Keratinocyte (primary cell): ENCODE data around the gene HOXD13. TPM values are rescaled to one million over a fixed set of nuclear protein-coding genes. Genes with fewer than 3 reads are reported as not detected.

Source experiments
- DNase-seq: peaks from one replicate; pipeline ENCODE4 v3.0.0-alpha.2; 2011; ENCODE audit warnings: low read depth, missing footprints, low spot score
- FAIRE-seq: peaks from 2 replicates; lab custom pipeline; 2011; peaks lifted over from hg19 to GRCh38; lab: Jason Lieb, UNC
- H2AFZ ChIP-seq: 2 replicates; pipeline ENCODE4 v1.6.0; 2012; ENCODE audit warnings: low read length, control low read depth, inconsistent platforms; ENCODE audit not compliant: control insufficient read depth
- H3K27ac ChIP-seq: 2 replicates; pipeline ENCODE4 v1.5.1; 2011; ENCODE audit warnings: low read length; ENCODE audit not compliant: control insufficient read depth, insufficient read depth
- H3K27me3 ChIP-seq: 3 replicates; pipeline ENCODE4 v1.6.0; 2011; ENCODE audit warnings: low read length; ENCODE audit not compliant: control insufficient read depth, insufficient read depth; ENCODE audit errors: extremely low read depth
- H3K36me3 ChIP-seq, 2 experiments: 2 replicates in 1 of 2; 3 replicates in 1 of 2; pipeline ENCODE4 v1.5.1; 2011; ENCODE audit warnings: low read length in 2 of 2, mild to moderate bottlenecking in 1 of 2; ENCODE audit not compliant: control insufficient read depth in 2 of 2, insufficient read depth in 2 of 2; ENCODE audit errors: extremely low read depth in 1 of 2
- H3K4me1 ChIP-seq: 3 replicates; pipeline ENCODE4 v1.5.1; 2011; ENCODE audit warnings: low read length; ENCODE audit not compliant: control insufficient read depth, insufficient read depth; ENCODE audit errors: extremely low read depth
- H3K4me2 ChIP-seq: 3 replicates; pipeline ENCODE4 v1.6.0; 2011; ENCODE audit warnings: low read depth, low read length; ENCODE audit not compliant: control insufficient read depth, insufficient read depth; ENCODE audit errors: extremely low read depth
- H3K4me3 ChIP-seq, 3 experiments: fragments of 200-600 bp in 1 of 3; sonication (generic) in 1 of 3; 2 replicates in 2 of 3; 3 replicates in 1 of 3; pipeline ENCODE4 v1.5.1; 2011 to 2016; ENCODE audit warnings: low read length in 3 of 3, mild to moderate bottlenecking in 3 of 3, control low read depth in 2 of 3, inconsistent platforms in 1 of 3, low read depth in 1 of 3, mixed read lengths in 1 of 3, mixed run types in 1 of 3, moderate library complexity in 1 of 3; ENCODE audit not compliant: control insufficient read depth in 2 of 3, insufficient read depth in 2 of 3; ENCODE audit errors: extremely low read depth in 1 of 3
- H3K79me2 ChIP-seq: 2 replicates; pipeline ENCODE4 v1.6.0; 2012; ENCODE audit warnings: low read length; ENCODE audit not compliant: control insufficient read depth, insufficient read depth
- H3K9ac ChIP-seq: 3 replicates; pipeline ENCODE4 v1.6.0; 2011; ENCODE audit warnings: low read length; ENCODE audit not compliant: control insufficient read depth, insufficient read depth; ENCODE audit errors: extremely low read depth
- H3K9me1 ChIP-seq: 3 replicates; pipeline ENCODE4 v1.6.0; 2011; ENCODE audit warnings: low read length; ENCODE audit not compliant: control insufficient read depth, insufficient read depth; ENCODE audit errors: extremely low read depth
- H3K9me3 ChIP-seq: 2 replicates; pipeline ENCODE4 v1.5.1; 2012; ENCODE audit warnings: low read depth, low read length; ENCODE audit not compliant: control insufficient read depth
- H4K20me1 ChIP-seq: 3 replicates; pipeline ENCODE4 v1.6.0; 2011; ENCODE audit warnings: low read length; ENCODE audit not compliant: control insufficient read depth, insufficient read depth; ENCODE audit errors: extremely low read depth
- EZH2 ChIP-seq: IDR thresholded peaks from one replicate; pipeline ENCODE4 v1.6.1; 2012; ENCODE audit warnings: inconsistent platforms, mild to moderate bottlenecking, low read length, moderate library complexity
- dilution Hi-C: fragments of 300-500 bp; cut with MboI; formaldehyde crosslinking; loops from one replicate; pipeline ENCODE4 v1.7.0; 2020; ENCODE audit warnings: low sequenced_read_pairs; ENCODE audit not compliant: extremely low pct_ligation_motif_present
- polyA plus RNA-seq, 5 experiments: library from polyadenylated mRNA; depleted of rRNA in 3 of 5; stranded (reverse) in 3 of 5; stranded (forward) in 1 of 5; unstranded in 1 of 5; fragments of >200 nt; gene quantifications; 1 replicate in 1 of 5; 2 replicates in 3 of 5; 3 replicates in 1 of 5; pipeline versions ENCODE4 v1.2.1 to v1.2.3, GENCODE V29; 2011 to 2012; ENCODE audit warnings: missing spikeins in 2 of 5, low read depth in 1 of 5, low replicate concordance in 1 of 5
- TF ChIP-seq, protein P1 (sequence below), 3 experiments: IDR thresholded peaks in 1 of 3; conservative IDR thresholded peaks in 1 of 3; optimal IDR thresholded peaks in 1 of 3; 2 replicates in 2 of 3; 3 replicates in 1 of 3; pipeline versions ENCODE3 to v1.5.1; 2011; ENCODE audit warnings: low read length in 3 of 3, mild to moderate bottlenecking in 3 of 3, moderate library complexity in 2 of 3, control low read depth in 1 of 3, inconsistent platforms in 1 of 3; ENCODE audit not compliant: insufficient read depth in 2 of 3; ENCODE audit errors: extremely low read depth in 1 of 3

Gene HOXD13
- polyA plus RNA-seq, 1 donor (not counting 4 experiments of a cell fraction or from before 2014, with no cell fraction given): not detected

DNA sequence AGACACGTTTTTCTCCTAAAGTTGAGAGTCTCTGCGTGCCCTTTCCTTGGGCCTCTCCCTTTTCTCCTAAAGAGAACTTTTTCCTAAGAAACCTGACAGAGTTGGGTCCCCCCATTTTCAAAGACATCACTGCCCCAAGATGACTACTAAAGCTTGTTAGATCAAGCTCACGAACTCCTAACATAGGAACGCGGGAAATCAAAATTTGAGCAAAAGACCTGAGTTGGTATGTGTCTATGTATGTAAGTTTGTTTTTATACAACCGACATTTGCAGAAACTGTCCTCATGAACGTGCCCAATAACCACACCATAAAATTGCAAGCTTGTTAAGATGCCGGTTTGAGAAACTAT, 1.4 kb downstream of the HOXD13 start:
- peaks cover 2% of the 10 kb centered on the region for H3K4me1 ChIP-seq
- H3K9me3 ChIP-seq: peaks cover 2% of the 10 kb centered on the region
- H3K79me2 ChIP-seq: no peaks in the 10 kb centered on the region
- dilution Hi-C loops: no loop called here
- peaks cover 3% of the 10 kb centered on the region for H4K20me1 ChIP-seq
- no peak overlapping the region for H3K4me3 ChIP-seq
- no peaks in the 10 kb centered on the region for H3K9me1 ChIP-seq
- no peak for FAIRE-seq
- H3K36me3 ChIP-seq: no peaks in the 10 kb centered on the region
- no peak overlapping the region for H3K9ac ChIP-seq
- H3K27me3 ChIP-seq: peaks cover 100% of the 10 kb centered on the region
- H3K4me2 ChIP-seq: no peak overlapping the region
- TF ChIP-seq EZH2: no peak
- TF ChIP-seq, protein P1, sequence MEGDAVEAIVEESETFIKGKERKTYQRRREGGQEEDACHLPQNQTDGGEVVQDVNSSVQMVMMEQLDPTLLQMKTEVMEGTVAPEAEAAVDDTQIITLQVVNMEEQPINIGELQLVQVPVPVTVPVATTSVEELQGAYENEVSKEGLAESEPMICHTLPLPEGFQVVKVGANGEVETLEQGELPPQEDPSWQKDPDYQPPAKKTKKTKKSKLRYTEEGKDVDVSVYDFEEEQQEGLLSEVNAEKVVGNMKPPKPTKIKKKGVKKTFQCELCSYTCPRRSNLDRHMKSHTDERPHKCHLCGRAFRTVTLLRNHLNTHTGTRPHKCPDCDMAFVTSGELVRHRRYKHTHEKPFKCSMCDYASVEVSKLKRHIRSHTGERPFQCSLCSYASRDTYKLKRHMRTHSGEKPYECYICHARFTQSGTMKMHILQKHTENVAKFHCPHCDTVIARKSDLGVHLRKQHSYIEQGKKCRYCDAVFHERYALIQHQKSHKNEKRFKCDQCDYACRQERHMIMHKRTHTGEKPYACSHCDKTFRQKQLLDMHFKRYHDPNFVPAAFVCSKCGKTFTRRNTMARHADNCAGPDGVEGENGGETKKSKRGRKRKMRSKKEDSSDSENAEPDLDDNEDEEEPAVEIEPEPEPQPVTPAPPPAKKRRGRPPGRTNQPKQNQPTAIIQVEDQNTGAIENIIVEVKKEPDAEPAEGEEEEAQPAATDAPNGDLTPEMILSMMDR (optimal IDR thresholded peaks at IDR 0.05 in 1 of 3, IDR thresholded peaks at IDR 0.05 in 1 of 3, conservative IDR thresholded peaks at IDR 0.05 in 1 of 3; ENCODE audit: extremely low read depth in 1 of 3, insufficient read depth in 2 of 3, low read length in 3 of 3): no peak
- no peak overlapping the region for H3K27ac ChIP-seq
- no peak for DNase-seq
- H2AFZ ChIP-seq: no peak overlapping the region

DNA sequence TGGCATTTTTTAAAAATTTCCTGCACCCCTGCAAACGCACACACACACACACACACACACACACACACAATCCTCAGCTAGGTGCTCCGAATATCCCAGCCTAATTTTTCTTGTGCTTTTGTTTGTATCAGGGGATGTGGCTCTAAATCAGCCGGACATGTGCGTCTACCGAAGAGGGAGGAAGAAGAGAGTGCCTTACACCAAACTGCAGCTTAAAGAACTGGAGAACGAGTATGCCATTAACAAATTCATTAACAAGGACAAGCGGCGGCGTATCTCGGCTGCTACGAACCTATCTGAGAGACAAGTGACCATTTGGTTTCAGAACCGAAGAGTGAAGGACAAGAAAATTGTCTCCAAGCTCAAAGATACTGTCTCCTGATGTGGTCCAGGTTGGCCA, 1.8 kb downstream of the HOXD13 start:
- Histone ChIP-seq H3K27ac (no peak overlapping the region), H3K9ac (no peak overlapping the region), H3K9me1 (no peaks in the 10 kb centered on the region), H3K79me2 (no peaks in the 10 kb centered on the region), H3K9me3 (peaks cover 2% of the 10 kb centered on the region), H3K36me3 (no peaks in the 10 kb centered on the region), H3K4me3 (no peak overlapping the region), H2AFZ (no peak overlapping the region), H3K4me2 (no peak overlapping the region), H3K4me1 (peaks cover 2% of the 10 kb centered on the region), H4K20me1 (peaks cover 6% of the 10 kb centered on the region), H3K27me3 (peaks cover 100% of the 10 kb centered on the region)
- dilution Hi-C loops: no loop called here
- FAIRE-seq (no peak), DNase-seq (no peak)
- TF ChIP-seq EZH2: no peak
- TF ChIP-seq, protein P1 (optimal IDR thresholded peaks at IDR 0.05 in 1 of 3, IDR thresholded peaks at IDR 0.05 in 1 of 3, conservative IDR thresholded peaks at IDR 0.05 in 1 of 3; ENCODE audit: extremely low read depth in 1 of 3, insufficient read depth in 2 of 3, low read length in 3 of 3): no peak
